ENCODE results near the gene MYL10. TPM values are rescaled to one million over a fixed set of nuclear protein-coding genes. Genes with fewer than 3 reads are reported as not detected.

Gene MYL10
- total and polyA plus RNA-seq, 4 experiments from 2014 or later, result not detected

DNA sequence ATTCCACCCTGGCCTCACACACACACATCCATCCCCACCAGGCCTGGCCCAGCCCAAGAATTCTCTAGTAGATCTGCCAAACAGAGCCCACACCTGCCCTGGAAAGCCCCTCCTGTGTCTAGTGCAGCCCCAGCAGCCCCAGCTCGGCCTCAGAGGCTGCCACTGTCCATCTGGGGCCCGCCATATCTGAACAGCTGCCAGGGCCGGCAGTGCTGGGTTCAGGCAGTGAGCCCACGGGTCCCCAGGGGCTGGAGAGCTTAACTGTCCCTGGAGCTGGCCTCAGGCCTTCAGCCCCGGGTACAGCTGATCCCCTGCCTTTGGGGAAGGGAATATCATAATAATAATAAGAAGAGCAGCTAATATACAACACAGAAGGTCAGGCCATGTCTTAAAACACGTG lies 574 bp downstream of the MYL10 start:
- no peaks in the 10 kb centered on the region for H3K4me1 Mint-ChIP-seq
- ChIA-PET CTCF (ENCODE audit: partially characterized antibody) (no interaction called here), POLR2A (ENCODE audit: partially characterized antibody) (no interaction called here)
- no peak for DNase-seq
- no peak overlapping the region for H3K27ac Mint-ChIP-seq
- H3K4me3 Mint-ChIP-seq, result no peak overlapping the region
- Histone ChIP-seq H3K4me3 (ENCODE audit: low read length in 2 of 2) (no peak overlapping the region), H3K27me3 (ENCODE audit: insufficient read depth, low read length) (peaks cover 6% of the 10 kb centered on the region), H3K9me3 (ENCODE audit: control insufficient read depth in 1 of 2, low read length in 2 of 2) (no peaks in the 10 kb centered on the region), H3K36me3 (ENCODE audit: insufficient read depth, low read length) (no peaks in the 10 kb centered on the region), H3K27ac (ENCODE audit: low read depth, low read length) (no peak overlapping the region), H3K4me1 (ENCODE audit: insufficient read depth, low read length) (no peaks in the 10 kb centered on the region)
- H3K36me3 Mint-ChIP-seq, result no peaks in the 10 kb centered on the region
- H3K27me3 Mint-ChIP-seq, result peaks cover 16 to 19% of the 10 kb centered on the region in 2 donors
- intact Hi-C loops (cut with micrococcal nuclease), result no loop called here
- H3K9me3 Mint-ChIP-seq, result peaks cover 0 to 10% (median 5%) of the 10 kb centered on the region in 8 donors

DNA sequence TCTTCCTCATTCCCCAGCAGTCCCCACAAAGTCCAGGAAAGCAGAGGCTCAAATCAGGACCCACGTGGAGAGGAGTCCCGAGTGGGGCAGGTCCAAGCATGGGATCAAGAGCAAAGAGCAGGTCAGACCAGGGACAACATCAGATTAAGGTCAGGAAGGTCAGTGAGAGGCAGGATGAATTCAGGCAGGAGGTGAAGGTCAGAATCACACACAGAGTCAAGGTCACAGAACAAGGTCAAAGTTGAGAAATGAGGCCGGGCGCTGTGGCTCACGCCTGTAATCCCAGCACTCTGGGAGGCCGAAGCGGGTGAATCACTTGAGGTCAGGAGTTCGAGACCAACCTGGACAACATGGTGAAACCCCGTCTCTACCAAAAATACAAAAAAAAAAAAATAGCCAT lies 2.3 kb downstream of the MYL10 start:
- POLR2A ChIA-PET (ENCODE audit: partially characterized antibody), result no interaction called here
- intact Hi-C loops (cut with micrococcal nuclease), result no loop called here
- no peak for DNase-seq
- peaks cover 6% of the 10 kb centered on the region for H3K27me3 ChIP-seq (ENCODE audit: insufficient read depth, low read length)
- H3K9me3 ChIP-seq (ENCODE audit: control insufficient read depth in 1 of 2, low read length in 2 of 2), result no peaks in the 10 kb centered on the region
- no peak overlapping the region for H3K27ac ChIP-seq (ENCODE audit: low read depth, low read length)
- Mint-ChIP-seq H3K27ac (no peak overlapping the region), H3K36me3 (no peaks in the 10 kb centered on the region), H3K4me3 (no peak overlapping the region), H3K4me1 (no peaks in the 10 kb centered on the region), H3K9me3 (no peaks in the 10 kb centered on the region), H3K27me3 (peaks cover 16 to 19% of the 10 kb centered on the region in 2 donors)
- no peaks in the 10 kb centered on the region for H3K36me3 ChIP-seq (ENCODE audit: insufficient read depth, low read length)
- no peak overlapping the region for H3K4me3 ChIP-seq (ENCODE audit: low read length in 2 of 2)
- CTCF ChIA-PET (ENCODE audit: partially characterized antibody), result no interaction called here
- H3K4me1 ChIP-seq (ENCODE audit: insufficient read depth, low read length), result no peaks in the 10 kb centered on the region

DNA sequence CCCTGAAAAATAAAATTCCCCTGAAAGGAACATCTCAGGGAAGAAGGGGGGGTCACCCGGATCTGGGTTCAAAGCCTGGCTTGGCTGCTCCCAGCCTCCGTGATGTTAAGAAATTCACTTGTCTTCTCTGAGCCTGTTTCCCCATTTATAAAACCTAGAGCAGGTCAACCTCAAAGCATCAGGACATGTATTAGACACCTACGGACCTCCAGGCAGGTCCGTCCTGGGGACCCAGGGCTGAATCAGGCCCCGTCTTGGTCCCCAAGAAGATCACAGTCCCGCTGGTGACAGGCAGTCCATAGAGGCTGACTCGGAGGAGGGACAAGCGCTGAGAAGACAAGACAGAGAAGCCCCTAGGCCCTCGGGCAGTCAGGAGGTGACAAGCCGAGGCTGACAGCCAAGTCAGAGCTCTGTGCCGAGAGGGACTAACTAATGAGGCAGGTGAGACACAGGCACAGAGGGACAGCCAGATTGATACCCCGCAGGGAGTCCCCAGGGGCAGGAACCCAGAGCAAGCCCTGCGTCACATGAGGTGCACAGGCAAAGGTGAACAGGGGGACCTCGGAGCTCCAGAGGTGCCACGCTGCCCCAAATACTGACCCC lies 2.9 kb downstream of the MYL10 start:
- no peak overlapping the region for H3K27ac Mint-ChIP-seq
- ChIA-PET CTCF (ENCODE audit: partially characterized antibody) (interaction anchor here (1.5 kb wide), 1 partner anchor 22 kb away, joined by 3 read pairs; no protein-coding TSS in a partner anchor), POLR2A (ENCODE audit: partially characterized antibody) (no interaction called here)
- no peaks in the 10 kb centered on the region for H3K9me3 Mint-ChIP-seq
- Histone ChIP-seq H3K27ac (ENCODE audit: low read depth, low read length) (no peak overlapping the region), H3K4me1 (ENCODE audit: insufficient read depth, low read length) (no peaks in the 10 kb centered on the region), H3K36me3 (ENCODE audit: insufficient read depth, low read length) (no peaks in the 10 kb centered on the region), H3K4me3 (ENCODE audit: low read length in 2 of 2) (no peak overlapping the region), H3K9me3 (ENCODE audit: control insufficient read depth in 1 of 2, low read length in 2 of 2) (no peaks in the 10 kb centered on the region), H3K27me3 (ENCODE audit: insufficient read depth, low read length) (peaks cover 6% of the 10 kb centered on the region)
- intact Hi-C loops (cut with micrococcal nuclease), result no loop called here
- H3K4me3 Mint-ChIP-seq, result peak overlapping the region in 1 of 8 donors; percentile 39
- no peaks in the 10 kb centered on the region for H3K36me3 Mint-ChIP-seq
- peaks cover 16 to 19% of the 10 kb centered on the region in 2 donors for H3K27me3 Mint-ChIP-seq
- DNase-seq, result no peak
- no peaks in the 10 kb centered on the region for H3K4me1 Mint-ChIP-seq

DNA sequence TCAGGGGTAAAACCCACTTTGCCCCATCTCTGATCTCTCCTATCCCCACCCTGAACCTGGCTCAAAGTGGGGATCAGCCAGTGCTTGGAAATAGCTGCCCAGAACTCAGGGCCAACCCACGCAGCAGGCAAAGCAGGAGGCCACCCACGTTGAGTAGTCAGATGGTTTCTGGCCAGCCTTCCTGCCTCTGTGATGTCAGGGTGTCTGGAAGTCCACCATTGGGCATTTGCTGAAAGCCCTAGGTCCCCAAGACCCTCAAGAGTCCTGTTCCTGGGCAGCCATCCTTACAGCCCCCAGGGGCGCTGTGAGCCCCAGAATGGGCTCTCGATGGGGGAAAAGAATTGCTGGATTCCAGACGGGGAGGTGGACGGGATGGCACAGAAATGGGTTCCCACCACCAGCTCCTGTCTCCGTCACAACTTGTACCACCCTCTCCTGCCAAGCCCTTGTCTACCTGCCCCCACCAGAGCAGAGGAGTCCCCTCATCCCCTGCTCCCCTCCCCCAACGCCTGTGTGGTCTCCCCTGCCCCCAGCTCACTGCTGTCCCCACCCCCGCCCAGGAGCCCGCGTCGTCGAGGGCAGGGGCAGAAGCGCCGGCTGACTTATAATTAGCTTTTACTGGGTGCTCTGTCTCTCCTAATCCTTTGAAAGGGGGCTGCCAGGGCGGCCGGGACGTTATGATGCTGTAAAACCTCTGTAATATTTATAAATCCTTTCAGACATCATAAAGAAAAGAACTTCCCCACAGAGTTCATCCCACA lies 3.9 kb downstream of the MYL10 start:
- CTCF ChIA-PET (ENCODE audit: partially characterized antibody), result interaction anchor here (1.5 to 1.6 kb wide), 2 partner anchors 21 to 23 kb away, joined by 3 to 6 read pairs; no protein-coding TSS in a partner anchor
- Mint-ChIP-seq H3K9me3 (no peaks in the 10 kb centered on the region), H3K4me1 (no peaks in the 10 kb centered on the region), H3K4me3 (no peak overlapping the region), H3K36me3 (no peaks in the 10 kb centered on the region), H3K27ac (no peak overlapping the region), H3K27me3 (peaks cover 16 to 19% of the 10 kb centered on the region in 2 donors)
- no peak for DNase-seq
- Histone ChIP-seq H3K27me3 (ENCODE audit: insufficient read depth, low read length) (peaks cover 6% of the 10 kb centered on the region), H3K27ac (ENCODE audit: low read depth, low read length) (no peak overlapping the region), H3K36me3 (ENCODE audit: insufficient read depth, low read length) (no peaks in the 10 kb centered on the region), H3K9me3 (ENCODE audit: control insufficient read depth in 1 of 2, low read length in 2 of 2) (no peaks in the 10 kb centered on the region), H3K4me1 (ENCODE audit: insufficient read depth, low read length) (no peaks in the 10 kb centered on the region), H3K4me3 (ENCODE audit: low read length in 2 of 2) (no peak overlapping the region)
- intact Hi-C loops (cut with micrococcal nuclease), result no loop called here
- POLR2A ChIA-PET (ENCODE audit: partially characterized antibody), result no interaction called here

DNA sequence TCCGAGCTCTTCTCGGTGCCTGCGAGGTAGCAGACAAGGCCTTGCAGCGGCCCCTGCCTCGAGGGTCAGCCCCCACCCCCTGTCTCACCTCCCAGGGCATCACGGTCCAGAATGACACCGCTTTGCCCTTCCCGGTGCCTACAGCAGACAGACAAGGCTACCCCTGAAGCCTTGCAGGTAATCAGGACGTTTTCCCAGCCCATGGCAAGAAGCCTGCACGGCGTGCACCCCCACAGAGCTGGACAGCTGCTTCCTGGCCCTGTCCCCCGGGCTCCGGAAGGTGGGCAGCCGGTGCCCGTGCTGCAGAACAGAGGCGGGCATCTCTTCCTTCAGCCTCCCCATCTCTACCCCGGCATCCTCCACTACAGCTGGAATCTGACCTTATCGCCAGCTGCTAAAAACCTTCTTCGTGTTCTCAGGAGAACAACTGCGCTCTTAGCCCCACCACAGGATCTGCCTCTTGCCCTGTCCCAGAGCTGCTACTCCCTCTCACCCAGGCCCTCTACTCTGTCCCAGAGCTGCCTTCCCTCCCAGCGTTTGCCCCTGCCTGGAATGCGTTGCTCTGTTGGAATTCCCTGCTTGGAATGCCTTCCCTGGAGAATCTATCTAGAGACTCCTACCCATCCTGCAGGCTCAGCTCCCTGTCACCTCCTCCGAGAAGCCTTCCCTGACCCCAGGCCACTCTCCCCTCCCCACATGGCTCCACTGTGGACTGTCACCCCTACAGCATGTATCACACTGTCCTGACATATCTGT lies 4.7 kb downstream of the MYL10 start:
- intact Hi-C loops (cut with micrococcal nuclease), result no loop called here
- DNase-seq, result no peak
- H3K4me3 ChIP-seq (ENCODE audit: low read length in 2 of 2), result no peak overlapping the region
- H3K4me3 Mint-ChIP-seq, result no peak overlapping the region
- H3K27ac ChIP-seq (ENCODE audit: low read depth, low read length), result no peak overlapping the region
- no peaks in the 10 kb centered on the region for H3K36me3 Mint-ChIP-seq
- H3K9me3 Mint-ChIP-seq, result no peaks in the 10 kb centered on the region
- CTCF ChIA-PET (ENCODE audit: partially characterized antibody), result interaction anchor here (1.5 to 1.6 kb wide), 2 partner anchors 20 to 22 kb away, joined by 3 to 6 read pairs; no protein-coding TSS in a partner anchor
- H3K27me3 ChIP-seq (ENCODE audit: insufficient read depth, low read length), result peaks cover 6% of the 10 kb centered on the region
- H3K27ac Mint-ChIP-seq, result no peak overlapping the region
- H3K36me3 ChIP-seq (ENCODE audit: insufficient read depth, low read length), result no peaks in the 10 kb centered on the region
- POLR2A ChIA-PET (ENCODE audit: partially characterized antibody), result no interaction called here
- no peaks in the 10 kb centered on the region for H3K4me1 ChIP-seq (ENCODE audit: insufficient read depth, low read length)
- H3K27me3 Mint-ChIP-seq, result peaks cover 16 to 19% of the 10 kb centered on the region in 2 donors
- H3K4me1 Mint-ChIP-seq, result no peaks in the 10 kb centered on the region
- H3K9me3 ChIP-seq (ENCODE audit: control insufficient read depth in 1 of 2, low read length in 2 of 2), result no peaks in the 10 kb centered on the region

DNA sequence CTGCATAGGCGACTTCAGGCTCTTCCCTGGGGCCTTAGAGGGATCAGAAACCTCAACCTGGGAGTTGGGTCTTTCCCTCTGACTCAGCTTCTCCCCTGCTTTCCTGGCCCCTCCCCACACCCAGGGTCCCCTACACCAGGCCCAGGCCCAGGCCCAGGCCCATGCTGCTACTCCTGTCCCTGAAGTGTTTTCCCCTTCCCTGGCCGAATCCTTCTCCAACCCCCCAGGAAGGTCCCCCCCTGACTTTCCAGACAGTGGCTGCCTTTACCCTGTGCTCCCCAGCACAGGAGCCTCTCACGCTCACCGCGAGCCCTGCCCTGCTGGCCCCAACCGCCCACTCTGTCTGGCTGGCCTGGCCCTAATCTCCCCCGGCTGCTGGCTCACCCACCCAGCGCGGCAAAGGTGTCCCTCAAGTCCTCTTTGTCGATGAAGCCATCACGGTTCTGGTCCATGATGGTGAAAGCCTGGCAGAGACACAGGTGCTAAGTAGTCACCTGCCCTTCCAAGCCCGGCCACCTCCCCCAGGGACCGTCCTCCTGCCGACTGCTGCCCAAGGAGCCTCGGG lies 6.4 kb downstream of the MYL10 start:
- no peak overlapping the region for H3K4me3 ChIP-seq (ENCODE audit: low read length in 2 of 2)
- intact Hi-C loops (cut with micrococcal nuclease), result no loop called here
- CTCF ChIA-PET (ENCODE audit: partially characterized antibody), result no interaction called here
- Mint-ChIP-seq H3K36me3 (no peaks in the 10 kb centered on the region), H3K4me1 (no peaks in the 10 kb centered on the region), H3K4me3 (no peak overlapping the region), H3K27me3 (peaks cover 16% of the 10 kb centered on the region in 2 donors), H3K9me3 (no peaks in the 10 kb centered on the region), H3K27ac (no peak overlapping the region)
- no peaks in the 10 kb centered on the region for H3K36me3 ChIP-seq (ENCODE audit: insufficient read depth, low read length)
- peaks cover 6% of the 10 kb centered on the region for H3K27me3 ChIP-seq (ENCODE audit: insufficient read depth, low read length)
- POLR2A ChIA-PET (ENCODE audit: partially characterized antibody), result no interaction called here
- DNase-seq, result no peak
- no peaks in the 10 kb centered on the region for H3K4me1 ChIP-seq (ENCODE audit: insufficient read depth, low read length)
- no peak overlapping the region for H3K27ac ChIP-seq (ENCODE audit: low read depth, low read length)
- no peaks in the 10 kb centered on the region for H3K9me3 ChIP-seq (ENCODE audit: control insufficient read depth in 1 of 2, low read length in 2 of 2)

DNA sequence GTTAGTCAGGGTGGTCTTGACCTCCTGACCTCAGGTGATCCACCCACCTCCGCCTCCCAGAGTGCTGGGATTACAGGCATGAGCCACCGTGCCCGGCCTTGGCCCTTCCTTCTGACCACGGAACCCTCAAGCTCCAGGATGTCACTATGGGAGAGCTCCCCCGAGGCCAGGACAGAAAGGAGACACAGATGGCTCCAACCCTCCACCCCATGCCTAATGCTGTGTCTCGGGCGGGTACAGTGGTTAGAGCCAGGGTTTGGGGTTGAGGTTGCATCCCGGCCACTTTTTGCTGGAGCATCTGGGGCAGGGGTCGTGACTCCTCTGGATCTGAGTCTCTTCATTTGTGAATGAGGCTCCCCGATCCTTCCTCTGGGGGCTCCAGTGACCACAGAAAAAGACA lies 8.1 kb downstream of the MYL10 start:
- ChIA-PET CTCF (ENCODE audit: partially characterized antibody) (no interaction called here), POLR2A (ENCODE audit: partially characterized antibody) (interaction anchor here (0.6 kb wide), 1 partner anchor 821 kb away, joined by 4 read pairs; no protein-coding TSS in a partner anchor)
- no peak overlapping the region for H3K27ac Mint-ChIP-seq
- no peaks in the 10 kb centered on the region for H3K4me1 Mint-ChIP-seq
- H3K27me3 Mint-ChIP-seq, result peaks cover 15 to 16% of the 10 kb centered on the region in 2 donors
- intact Hi-C loops (cut with micrococcal nuclease), result no loop called here
- Histone ChIP-seq H3K36me3 (ENCODE audit: insufficient read depth, low read length) (no peaks in the 10 kb centered on the region), H3K27ac (ENCODE audit: low read depth, low read length) (no peak overlapping the region), H3K4me3 (ENCODE audit: low read length in 2 of 2) (no peak overlapping the region), H3K27me3 (ENCODE audit: insufficient read depth, low read length) (peaks cover 6% of the 10 kb centered on the region), H3K4me1 (ENCODE audit: insufficient read depth, low read length) (no peaks in the 10 kb centered on the region), H3K9me3 (ENCODE audit: control insufficient read depth in 1 of 2, low read length in 2 of 2) (no peaks in the 10 kb centered on the region)
- DNase-seq, result no peak
- H3K36me3 Mint-ChIP-seq, result no peaks in the 10 kb centered on the region
- no peaks in the 10 kb centered on the region for H3K9me3 Mint-ChIP-seq
- H3K4me3 Mint-ChIP-seq, result no peak overlapping the region
